VCaP (cell line): ENCODE data around the gene LYST.

Experiments used
- H3K27ac ChIP-seq: fragments of 450-650 bp; 2 replicates; pipeline ENCODE4 v1.5.1; 2017
- CTCF ChIP-seq: fragments of 450-650 bp; conservative IDR thresholded peaks from 2 replicates; pipeline ENCODE4 v1.5.1; 2017; ENCODE audit warnings: mild to moderate bottlenecking, moderate library complexity

The LYST gene

GRCh38 chr1:235872270-235872669, 5.6 kb upstream of the LYST start:
- TF ChIP-seq CTCF: no peak
- H3K27ac ChIP-seq: no peak overlapping the region

- no peak for TF ChIP-seq CTCF
- peak overlapping the region; percentile 70 for H3K27ac ChIP-seq
Measured at GRCh38 chr1:235867903-235868469, 1.3 kb upstream of the LYST start.

- no peak for TF ChIP-seq CTCF
- peak overlapping the region; percentile 70 for H3K27ac ChIP-seq
Measured at GRCh38 chr1:235866913-235867845, 473 bp upstream of the LYST start.

- no peak for TF ChIP-seq CTCF
- peak overlapping the region; percentile 70 for H3K27ac ChIP-seq
Measured at GRCh38 chr1:235865565-235866204, 1.0 kb downstream of the LYST start.

GRCh38 chr1:235864931-235865525, 1.7 kb downstream of the LYST start:
- no peak for TF ChIP-seq CTCF
- H3K27ac ChIP-seq: no peak overlapping the region; the same call in 1 of the 2 replicates

- no peak for TF ChIP-seq CTCF
- H3K27ac ChIP-seq: no peak overlapping the region
Measured at GRCh38 chr1:235864469-235864868, 2.2 kb downstream of the LYST start.

GRCh38 chr1:235863699-235864093, 3.0 kb downstream of the LYST start:
- no peak for TF ChIP-seq CTCF
- H3K27ac ChIP-seq: no peak overlapping the region
